ENCODE results near the gene TM4SF1.

DNA sequence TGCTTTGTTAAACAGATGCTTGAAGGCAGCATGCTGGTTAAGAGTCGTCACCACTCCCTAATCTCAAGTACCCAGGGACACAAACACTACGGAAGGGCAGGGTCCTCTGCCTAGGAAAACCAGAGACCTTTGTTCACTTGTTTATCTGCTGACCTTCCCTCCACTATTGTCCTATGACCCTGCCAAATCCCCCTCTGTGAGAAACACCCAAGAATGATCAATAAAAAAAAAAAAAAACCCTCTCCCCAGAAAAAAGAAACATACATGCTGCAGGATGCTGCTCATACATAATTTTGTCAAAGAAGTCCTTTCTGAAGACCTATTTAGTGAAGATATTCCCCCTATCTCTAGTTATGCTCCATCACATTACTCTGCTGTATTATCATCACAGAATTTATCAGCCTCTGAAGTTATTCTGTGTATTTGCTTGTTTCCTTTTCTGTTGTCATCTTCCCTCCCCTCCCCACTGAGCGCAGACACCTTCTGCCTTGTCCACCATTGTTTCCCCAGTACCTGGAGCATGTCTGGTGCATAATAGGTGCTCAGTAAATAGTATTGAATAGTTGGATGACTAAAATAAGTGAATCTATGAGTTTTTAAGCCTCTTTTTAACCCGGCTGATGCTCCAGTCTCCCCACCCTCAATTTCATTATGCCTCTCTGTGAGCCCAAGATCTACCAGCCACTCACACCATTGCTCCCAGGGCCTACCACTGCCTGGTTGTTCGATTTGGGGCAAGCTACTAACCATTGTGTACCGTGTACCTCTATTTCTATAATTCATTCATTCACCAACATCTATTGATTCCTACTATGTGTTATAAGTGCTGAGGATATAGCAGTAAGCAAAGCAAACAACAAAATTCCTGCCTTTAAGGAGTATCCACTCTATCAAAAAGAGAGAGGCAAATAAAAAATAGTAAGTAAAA is 4.0 kb upstream of the TM4SF1 start:
- TF ChIP-seq, protein P1, sequence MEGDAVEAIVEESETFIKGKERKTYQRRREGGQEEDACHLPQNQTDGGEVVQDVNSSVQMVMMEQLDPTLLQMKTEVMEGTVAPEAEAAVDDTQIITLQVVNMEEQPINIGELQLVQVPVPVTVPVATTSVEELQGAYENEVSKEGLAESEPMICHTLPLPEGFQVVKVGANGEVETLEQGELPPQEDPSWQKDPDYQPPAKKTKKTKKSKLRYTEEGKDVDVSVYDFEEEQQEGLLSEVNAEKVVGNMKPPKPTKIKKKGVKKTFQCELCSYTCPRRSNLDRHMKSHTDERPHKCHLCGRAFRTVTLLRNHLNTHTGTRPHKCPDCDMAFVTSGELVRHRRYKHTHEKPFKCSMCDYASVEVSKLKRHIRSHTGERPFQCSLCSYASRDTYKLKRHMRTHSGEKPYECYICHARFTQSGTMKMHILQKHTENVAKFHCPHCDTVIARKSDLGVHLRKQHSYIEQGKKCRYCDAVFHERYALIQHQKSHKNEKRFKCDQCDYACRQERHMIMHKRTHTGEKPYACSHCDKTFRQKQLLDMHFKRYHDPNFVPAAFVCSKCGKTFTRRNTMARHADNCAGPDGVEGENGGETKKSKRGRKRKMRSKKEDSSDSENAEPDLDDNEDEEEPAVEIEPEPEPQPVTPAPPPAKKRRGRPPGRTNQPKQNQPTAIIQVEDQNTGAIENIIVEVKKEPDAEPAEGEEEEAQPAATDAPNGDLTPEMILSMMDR (IDR thresholded peaks at IDR 0.05): no peak
- no peak for TF ChIP-seq POLR2A (IDR thresholded peaks at IDR 0.05)
